ENCODE measurements around the gene RPL22. TPM values are rescaled to one million over a fixed set of nuclear protein-coding genes. Genes with fewer than 3 reads are reported as not detected.

The RPL22 gene
- total RNA-seq, 4 donors from 2014 or later = 142 to 235 (median 159) TPM

DNA sequence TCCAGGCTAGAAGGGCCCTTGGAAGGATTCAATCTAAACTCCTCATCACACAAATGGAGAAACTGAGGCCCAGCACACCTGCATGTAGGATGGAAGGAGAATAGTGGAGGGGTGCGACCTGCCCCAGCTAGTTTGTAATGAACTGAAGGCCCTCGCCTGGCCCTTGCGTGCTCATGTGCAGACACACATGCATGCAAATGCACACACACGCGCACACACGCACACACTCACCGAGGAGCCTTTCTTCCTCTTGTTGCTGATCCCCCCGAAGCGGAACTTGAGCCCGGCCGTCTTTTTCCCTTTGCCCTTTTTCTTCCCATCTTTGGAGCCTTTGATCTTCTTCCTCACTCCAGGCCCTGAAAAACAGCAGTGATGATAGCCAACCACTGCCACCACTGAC lies 47.2 kb downstream of the RPL22 start:
- 64 to 69% methylated on average over 11 of the region's 11 CpGs for WGBS, 2 donors
- Histone ChIP-seq H3K4me1 (peaks cover 0 to 10% (median 4%) of the 10 kb centered on the region in 4 donors), H3K9me3 (no peaks in the 10 kb centered on the region)

DNA sequence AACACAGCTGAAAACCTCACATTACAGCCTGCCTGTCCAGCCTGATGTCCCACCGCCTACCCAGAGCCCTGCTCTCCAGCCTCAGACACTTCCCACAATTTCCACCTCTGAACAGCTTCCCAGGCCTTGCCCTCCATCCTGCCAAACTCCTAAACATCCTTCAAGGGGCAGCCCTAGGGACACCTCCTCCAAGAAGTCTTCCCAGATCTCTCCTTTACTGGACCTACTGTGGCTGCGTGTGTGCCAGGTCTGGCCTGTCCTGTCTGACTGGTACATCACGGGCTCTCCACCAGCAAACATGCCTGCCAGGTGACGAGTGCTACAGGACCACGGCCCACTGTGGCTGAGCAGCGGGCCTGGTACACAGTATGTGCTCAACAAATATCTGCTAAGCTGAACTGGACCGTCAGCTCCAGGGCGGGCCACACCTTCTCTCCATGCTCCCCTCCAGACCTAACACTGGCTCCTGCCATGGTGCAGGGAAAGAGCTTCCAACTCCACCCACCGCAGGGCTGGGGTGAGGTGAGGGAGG lies 48.0 kb downstream of the RPL22 start:
- H3K27ac ChIP-seq = no peak overlapping the region
- H3K27me3 ChIP-seq = peaks cover 0 to 30% of the 10 kb centered on the region in 2 donors
- H3K4me3 ChIP-seq = no peak overlapping the region
- H3K9me3 ChIP-seq = no peaks in the 10 kb centered on the region
- no peaks in the 10 kb centered on the region for H3K36me3 ChIP-seq
- WGBS, 2 donors = 79 to 94% methylated on average over 8 to 9 of the region's 9 CpGs
- TF ChIP-seq, protein P1, sequence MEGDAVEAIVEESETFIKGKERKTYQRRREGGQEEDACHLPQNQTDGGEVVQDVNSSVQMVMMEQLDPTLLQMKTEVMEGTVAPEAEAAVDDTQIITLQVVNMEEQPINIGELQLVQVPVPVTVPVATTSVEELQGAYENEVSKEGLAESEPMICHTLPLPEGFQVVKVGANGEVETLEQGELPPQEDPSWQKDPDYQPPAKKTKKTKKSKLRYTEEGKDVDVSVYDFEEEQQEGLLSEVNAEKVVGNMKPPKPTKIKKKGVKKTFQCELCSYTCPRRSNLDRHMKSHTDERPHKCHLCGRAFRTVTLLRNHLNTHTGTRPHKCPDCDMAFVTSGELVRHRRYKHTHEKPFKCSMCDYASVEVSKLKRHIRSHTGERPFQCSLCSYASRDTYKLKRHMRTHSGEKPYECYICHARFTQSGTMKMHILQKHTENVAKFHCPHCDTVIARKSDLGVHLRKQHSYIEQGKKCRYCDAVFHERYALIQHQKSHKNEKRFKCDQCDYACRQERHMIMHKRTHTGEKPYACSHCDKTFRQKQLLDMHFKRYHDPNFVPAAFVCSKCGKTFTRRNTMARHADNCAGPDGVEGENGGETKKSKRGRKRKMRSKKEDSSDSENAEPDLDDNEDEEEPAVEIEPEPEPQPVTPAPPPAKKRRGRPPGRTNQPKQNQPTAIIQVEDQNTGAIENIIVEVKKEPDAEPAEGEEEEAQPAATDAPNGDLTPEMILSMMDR (IDR thresholded peaks at IDR 0.05) = no peak
- TF ChIP-seq POLR2A (IDR thresholded peaks at IDR 0.05) (no peak), EP300 (IDR thresholded peaks at IDR 0.05) (no peak)
- no peak for DNase-seq (ENCODE audit: low spot score in 2 of 2)
- peaks cover 0 to 10% (median 4%) of the 10 kb centered on the region in 4 donors for H3K4me1 ChIP-seq

More for the DNA sequence above, 47.2 kb downstream of the RPL22 start:
- H3K36me3 ChIP-seq = no peaks in the 10 kb centered on the region
- DNase-seq (ENCODE audit: low spot score in 2 of 2) = no peak
- no peak for TF ChIP-seq EP300 (IDR thresholded peaks at IDR 0.05)
- TF ChIP-seq, protein P1 (IDR thresholded peaks at IDR 0.05) = no peak
- TF ChIP-seq POLR2A (IDR thresholded peaks at IDR 0.05) = no peak
- peaks cover 0 to 22% of the 10 kb centered on the region in 2 donors for H3K27me3 ChIP-seq
- no peak overlapping the region for H3K4me3 ChIP-seq
- H3K27ac ChIP-seq = no peak overlapping the region

DNA sequence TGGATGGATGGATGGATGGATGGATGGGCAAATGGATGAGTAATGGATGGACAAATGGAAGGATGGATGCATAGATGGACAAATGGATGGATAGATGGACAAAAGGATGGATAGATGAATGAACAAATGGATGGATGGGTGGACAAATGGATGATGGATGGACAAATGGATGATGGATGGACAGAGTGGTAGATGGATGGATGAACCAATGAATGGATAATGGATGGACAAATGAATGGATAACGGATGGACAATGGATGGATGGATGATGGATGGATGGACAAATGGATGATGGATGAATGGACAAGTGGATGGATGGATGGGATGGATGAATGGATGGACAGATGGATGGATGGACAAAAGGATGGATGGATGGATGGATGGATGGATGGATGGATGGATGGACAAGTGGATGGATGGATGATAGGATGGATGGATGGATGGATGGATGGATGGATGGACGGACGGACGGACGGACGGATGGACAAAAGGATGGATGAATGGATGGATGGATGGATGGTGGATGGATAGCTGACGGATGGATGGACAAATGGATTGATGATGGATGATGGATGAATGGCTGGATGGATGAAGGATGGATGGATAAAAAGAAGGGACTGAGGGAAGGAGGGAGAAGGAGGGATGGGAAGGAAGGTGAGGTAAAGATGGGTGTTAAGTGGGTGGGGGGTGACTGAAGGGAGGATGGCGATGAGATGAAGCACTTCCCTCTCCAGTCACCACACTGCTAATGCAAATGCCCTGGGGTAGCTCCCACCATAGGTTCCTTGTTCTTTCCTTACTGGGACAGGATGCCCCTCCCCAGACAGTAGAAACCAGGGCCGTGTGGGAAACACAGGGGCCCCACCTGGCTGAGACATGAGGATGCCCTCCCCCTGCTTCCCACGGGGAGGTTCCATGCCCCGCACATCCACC lies 49.1 kb downstream of the RPL22 start:
- no peak for DNase-seq (ENCODE audit: low spot score in 2 of 2)
- H3K36me3 ChIP-seq = no peaks in the 10 kb centered on the region
- peaks cover 0 to 10% (median 4%) of the 10 kb centered on the region in 4 donors for H3K4me1 ChIP-seq
- no peaks in the 10 kb centered on the region for H3K9me3 ChIP-seq
- no peak overlapping the region for H3K4me3 ChIP-seq
- TF ChIP-seq POLR2A (IDR thresholded peaks at IDR 0.05) = no peak
- TF ChIP-seq, protein P1 (IDR thresholded peaks at IDR 0.05) = no peak
- no peak for TF ChIP-seq EP300 (IDR thresholded peaks at IDR 0.05)
- WGBS, 2 donors = 72 to 89% methylated on average over 11 of the region's 11 CpGs
- no peak overlapping the region for H3K27ac ChIP-seq
- H3K27me3 ChIP-seq = peaks cover 0 to 37% of the 10 kb centered on the region in 2 donors

DNA sequence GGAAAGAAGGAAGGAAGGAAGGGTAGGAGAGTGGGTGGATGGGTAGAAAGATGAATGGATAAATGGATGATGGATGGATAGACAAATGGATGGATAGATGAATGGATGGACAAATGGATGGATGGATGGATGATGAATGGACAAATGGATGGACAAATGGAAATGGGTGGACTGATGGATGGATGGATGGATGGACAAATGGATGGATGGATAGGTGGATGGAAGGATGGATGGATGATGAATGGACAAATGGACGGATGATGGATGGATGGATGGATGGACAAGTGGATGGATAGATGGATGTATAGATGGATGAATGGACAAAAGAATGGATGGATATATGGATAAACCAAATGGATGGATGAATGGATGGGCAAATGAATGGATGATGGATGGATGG lies 49.8 kb downstream of the RPL22 start:
- Histone ChIP-seq H3K27me3 (peaks cover 0 to 37% of the 10 kb centered on the region in 2 donors), H3K4me1 (peaks cover 0 to 10% (median 4%) of the 10 kb centered on the region in 4 donors), H3K4me3 (no peak overlapping the region), H3K9me3 (no peaks in the 10 kb centered on the region), H3K36me3 (no peaks in the 10 kb centered on the region), H3K27ac (no peak overlapping the region)
- no peak for DNase-seq (ENCODE audit: low spot score in 2 of 2)
- 93 to 96% methylated on average over 1 of the region's 1 CpG for WGBS, 2 donors
- TF ChIP-seq POLR2A (IDR thresholded peaks at IDR 0.05) (no peak), EP300 (IDR thresholded peaks at IDR 0.05) (no peak)
- TF ChIP-seq, protein P1 (IDR thresholded peaks at IDR 0.05) = no peak

All from tibial nerve (tissue), 4 donors.